HG03457 (cell line): Measurements from ENCODE around the gene COL13A1.

ENCODE experiments used
- ATAC-seq: cut with Tn5 transposase; IDR thresholded peaks from one replicate; pipeline ENCODE4 v1.9.1; 2021; ENCODE audit warnings: moderate number of reproducible peaks; ENCODE audit not compliant: unreplicated experiment

Gene COL13A1

GRCh38 chr10:69865450-69865849, 63.7 kb downstream of the COL13A1 start:
- ATAC-seq, result no peak

- no peak for ATAC-seq
These were observed 64.6 kb downstream of the COL13A1 start for GRCh38 chr10:69866246-69866687.

DNA sequence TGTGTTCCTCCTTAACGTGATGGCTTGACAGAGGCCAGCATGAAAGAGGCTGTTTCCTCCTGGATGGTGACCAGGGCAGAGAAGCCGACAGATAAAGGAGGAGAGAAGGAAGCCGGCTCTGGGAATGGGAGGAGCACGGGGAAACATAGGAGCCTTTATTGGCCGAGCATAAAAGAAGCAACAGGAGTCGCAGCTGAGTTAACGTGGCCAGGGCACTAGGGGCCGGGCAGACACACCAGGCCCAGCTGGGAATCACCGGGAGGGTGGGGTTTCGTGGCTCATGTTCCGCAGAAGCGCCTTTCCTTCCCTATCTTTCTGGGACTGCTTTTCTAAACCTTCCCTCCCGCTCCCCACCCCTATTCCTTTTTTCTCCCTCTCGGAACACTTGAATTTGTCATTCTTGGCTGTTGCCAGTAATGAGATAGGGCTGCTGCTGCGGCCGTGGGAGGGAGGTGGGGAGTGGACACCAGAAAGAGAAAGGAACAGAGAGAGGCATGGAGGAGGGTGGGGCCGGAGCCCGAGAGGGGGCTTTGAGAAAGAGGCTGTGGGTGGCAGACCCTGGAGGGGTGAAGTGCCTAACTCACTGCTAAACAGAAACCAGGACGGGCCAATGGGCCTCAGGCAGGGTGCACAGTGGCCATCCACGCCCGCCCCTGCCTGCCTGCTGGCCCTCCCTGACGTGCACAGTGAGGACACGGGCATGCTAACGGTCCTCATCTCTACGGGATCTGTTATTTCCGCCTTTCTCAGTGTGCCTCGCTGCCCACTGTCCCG, 65.2 kb downstream of the COL13A1 start:
- ATAC-seq, result no peak

DNA sequence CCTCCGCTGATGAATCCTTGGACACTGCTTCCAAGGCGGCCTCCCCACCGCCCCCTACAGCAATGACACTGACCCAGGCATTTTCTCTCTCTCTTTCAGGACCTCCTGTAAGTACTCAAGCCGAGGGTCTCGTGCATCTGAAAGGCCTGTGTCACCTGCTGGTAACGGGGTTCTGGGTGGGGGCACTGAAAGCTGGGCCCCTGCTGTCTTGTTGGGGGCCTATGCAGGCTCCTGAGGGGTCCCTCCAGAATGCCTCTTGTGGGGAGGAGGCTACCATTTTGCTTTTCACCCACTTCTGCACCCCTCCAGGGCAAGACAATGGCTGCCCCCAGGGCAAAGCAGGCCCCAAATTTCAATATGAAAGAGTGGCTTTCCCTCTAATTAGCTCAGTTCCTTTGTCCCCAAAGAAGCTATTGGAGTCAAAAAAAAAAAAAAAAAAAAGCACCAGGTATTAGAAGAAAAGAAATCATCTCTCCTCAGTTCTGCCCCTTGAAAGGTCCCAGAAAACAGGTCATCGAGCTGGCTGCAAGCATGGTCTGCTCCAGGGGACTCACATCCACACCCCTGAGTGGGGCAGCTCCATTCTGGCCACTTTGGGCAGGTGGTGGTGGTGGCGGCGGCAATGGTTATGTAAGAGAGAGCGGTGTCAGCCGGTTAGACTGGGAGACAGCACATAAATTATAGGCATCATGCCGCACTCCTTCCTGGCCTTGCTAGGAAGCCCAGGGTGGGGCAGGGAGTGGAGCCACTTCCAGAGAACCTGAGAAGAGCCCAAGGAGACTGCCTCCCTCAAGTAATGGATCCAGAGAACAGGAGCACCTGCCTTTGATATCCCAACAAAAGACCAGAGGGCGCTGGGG, 66.2 kb downstream of the COL13A1 start:
- ATAC-seq, result no peak

GRCh38 chr10:69868821-69869220, 67.1 kb downstream of the COL13A1 start:
- no peak for ATAC-seq

DNA sequence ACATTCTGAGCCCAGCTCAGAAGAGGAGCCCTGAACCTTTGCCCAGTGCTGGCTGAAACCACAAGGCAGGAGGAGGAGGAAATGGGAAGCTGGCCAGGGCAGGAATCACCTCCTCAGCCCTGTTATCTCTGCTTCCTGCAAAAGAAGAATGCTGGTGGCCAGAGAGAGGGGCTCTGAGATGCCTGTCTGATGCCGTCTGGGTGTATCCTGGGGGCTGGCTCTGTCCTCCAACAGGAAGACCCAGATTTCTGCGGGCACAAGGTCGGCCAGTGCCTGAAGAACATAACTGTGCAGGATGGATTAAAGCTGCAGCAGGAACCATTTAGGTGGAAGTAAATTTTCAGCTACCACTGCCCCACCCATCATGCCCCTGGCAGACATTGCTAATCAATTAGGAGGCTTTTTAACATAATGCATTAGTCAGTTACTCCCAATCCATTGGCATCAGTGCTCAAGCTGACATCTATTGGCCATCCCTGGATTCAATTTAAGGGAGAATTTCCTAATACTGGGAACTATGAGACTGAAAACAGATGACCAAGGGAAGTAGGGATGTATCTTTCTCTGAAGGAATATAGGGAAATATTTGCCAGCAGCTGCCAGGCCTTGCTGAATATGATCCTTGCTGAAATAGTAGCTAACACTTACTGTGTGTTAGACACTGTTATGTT, 67.7 kb downstream of the COL13A1 start:
- no peak for ATAC-seq

DNA sequence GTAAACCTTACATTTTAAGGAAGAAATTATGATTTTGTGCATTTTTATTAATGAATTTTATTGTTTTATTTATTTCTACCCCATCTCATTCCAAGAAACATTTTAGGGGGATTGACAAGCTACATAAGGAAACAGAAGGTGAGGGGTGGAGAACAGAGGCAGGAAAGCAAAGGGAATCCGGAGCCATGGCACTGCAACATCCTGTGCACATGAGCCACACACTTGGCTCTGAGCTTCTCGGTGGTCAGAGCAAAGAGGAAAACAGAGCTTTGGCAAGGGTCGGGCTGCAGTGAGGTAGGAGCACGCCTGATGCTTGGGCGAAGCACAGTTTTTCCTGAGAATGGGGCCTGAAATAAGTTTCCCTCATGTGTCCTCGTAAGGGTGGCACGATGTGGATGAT, 68.9 kb downstream of the COL13A1 start:
- ATAC-seq, result no peak

DNA sequence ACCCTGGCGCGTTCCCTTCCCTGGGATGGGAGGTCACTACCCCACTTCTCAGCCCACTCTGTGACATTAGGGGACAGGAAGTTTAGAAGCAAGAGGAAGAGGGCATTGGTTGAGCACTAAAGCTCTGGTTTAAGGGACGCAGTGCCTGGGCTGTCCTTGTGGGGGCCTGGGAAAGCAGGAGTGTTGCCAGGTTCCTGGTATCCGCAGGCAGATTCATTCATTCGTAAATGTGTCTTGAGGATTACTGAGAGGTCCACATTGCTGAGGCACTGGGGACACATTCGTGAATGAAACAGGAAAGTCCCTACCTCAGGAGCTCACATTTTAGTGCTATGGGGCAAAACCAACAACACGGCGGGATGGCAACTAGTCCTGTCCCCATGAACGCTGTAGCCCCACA, 69.4 kb downstream of the COL13A1 start:
- no peak for ATAC-seq

DNA sequence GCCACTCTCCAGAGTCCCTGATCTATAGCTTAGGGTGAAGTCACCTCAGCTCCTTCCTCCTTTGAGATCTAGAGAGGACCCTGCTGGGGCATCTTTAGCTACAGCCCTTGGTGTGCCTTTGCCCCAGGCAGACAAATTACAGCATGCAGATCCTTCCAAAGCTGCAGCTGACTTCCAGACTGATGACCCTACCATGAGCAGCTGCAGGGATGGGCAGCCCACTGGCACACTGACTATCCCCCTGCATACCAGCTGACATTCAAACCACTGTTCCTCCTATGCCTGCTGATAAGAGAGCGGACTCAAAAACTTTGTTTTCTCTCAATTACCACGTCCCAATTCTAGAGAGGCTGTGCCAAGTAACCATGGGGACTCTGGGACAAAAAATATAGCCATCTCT, 70.6 kb downstream of the COL13A1 start:
- ATAC-seq, result no peak

- ATAC-seq, result no peak
These were observed 71.5 kb downstream of the COL13A1 start for GRCh38 chr10:69873135-69873639.

DNA sequence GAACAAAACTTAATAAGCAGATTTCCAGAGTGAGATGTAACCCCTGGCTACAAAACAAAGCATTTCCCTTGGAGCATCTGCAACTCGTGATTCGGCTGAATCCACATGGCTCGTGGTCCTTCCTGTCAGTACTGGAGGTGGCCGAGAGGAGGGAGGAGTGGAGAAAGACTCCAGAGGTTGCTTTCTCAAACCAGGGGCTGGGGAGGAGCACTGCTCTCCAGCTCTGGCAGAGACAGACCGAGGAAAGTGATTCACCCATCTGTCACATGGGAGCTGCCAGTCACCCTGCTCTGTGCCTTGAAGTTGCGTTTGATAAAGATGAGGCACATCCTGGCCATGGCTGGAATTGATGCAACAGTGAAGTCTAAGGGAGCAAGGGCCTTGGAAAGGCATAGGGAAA, 72.7 kb downstream of the COL13A1 start:
- no peak for ATAC-seq

GRCh38 chr10:69875856-69876255, 74.2 kb downstream of the COL13A1 start:
- ATAC-seq, result no peak

DNA sequence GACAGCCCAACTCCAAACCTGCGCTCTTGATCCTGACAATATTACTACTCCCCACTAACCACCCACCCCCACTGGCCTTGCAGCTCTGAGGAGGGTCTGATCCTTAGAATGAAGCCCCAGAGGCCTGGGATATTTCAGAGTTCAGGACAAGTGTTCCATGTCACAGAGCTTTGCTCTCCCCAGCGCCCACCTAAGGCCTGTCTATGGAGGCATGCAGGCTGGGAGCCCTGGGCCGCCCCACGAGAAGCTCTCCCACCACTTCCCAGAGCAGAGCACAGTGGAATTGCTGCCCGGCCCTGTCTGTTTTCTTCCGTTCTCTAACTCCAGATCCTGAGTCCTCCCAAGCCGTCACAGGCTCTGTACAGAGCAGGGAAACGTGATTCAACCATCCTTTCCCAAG, 74.6 kb downstream of the COL13A1 start:
- no peak for ATAC-seq

- ATAC-seq, result no peak
These were observed 75.2 kb downstream of the COL13A1 start for GRCh38 chr10:69876931-69877330.

DNA sequence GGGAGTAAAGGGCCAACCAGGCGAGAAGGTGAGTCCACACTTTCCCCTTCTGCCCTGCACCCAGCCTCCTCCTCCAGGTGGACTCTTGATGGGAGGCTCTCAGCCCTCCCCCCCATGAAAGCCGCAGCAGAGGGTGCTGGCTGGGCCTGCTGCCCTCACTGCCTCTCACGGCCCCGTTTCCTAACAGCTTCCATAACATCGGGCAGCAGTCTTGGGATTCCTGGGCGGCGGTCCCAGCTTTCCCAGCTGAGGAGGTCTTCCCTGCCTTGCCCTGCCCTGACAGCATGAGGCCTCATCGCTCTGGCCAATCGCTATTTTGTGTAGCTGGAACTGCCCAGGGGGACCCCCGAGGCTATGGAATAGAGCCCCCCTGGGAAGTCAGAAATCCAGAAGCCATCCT, 76.3 kb downstream of the COL13A1 start:
- ATAC-seq, result no peak

GRCh38 chr10:69878951-69879350, 77.2 kb downstream of the COL13A1 start:
- no peak for ATAC-seq

GRCh38 chr10:69879634-69880257, 78.0 kb downstream of the COL13A1 start:
- no peak for ATAC-seq

DNA sequence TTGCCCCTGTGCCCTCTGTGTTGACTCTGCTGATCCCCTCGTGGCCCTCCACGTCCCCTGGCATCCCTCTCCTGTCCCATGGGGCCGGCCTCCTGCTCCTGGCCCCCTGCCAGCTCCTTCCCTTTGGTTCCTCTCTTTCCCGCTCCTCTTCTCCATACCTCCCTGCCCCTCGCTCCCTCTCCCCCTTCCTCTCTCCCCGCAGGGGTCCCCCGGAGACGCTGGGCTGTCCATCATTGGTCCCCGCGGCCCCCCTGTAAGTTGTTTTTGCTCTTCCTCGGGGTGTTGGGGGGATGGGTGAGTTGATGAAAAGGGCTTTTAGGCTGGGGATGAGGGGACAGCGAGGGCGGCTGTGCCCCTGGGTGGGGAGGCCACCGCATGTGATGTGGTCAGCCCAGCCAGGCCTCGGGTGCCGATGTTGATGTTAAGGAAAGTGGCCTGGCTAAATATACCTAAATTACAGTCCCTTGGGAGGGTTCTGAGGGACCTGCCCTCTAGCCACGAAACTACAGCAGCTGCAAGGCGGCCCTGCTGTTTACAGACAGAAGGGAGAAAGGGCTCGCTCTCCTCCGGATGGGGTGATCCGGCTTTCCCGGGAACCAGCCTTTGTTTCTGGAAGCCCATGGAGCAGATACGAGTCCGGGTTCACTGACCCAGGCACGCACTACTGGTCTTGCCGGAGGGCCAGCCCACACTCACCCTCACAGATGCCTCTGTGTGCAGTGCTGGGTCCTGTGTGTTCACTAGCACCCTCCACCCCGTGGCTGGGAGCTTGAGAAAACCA, 78.8 kb downstream of the COL13A1 start:
- ATAC-seq, result no peak

DNA sequence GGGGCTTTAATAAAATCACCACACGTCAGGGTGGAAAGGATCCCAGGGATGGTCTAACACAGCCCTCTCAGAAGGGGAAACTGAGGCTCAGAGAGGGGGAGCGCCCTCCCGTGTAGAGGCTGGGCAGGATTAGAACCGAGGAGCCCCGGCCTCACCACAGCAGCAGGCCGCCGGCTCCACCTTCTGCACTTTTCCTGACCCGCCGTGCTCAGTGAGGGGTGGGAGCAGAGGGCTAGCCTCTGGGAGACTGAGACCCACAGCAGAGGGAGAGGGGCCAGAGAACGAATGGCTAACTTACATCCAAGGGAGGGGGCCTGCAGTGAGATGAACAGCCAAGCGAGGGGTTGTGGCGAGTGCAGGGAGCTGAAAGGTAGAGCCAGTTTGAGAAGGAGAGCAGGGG, 79.5 kb downstream of the COL13A1 start:
- ATAC-seq, result no peak
